Panc1 (cell line): Measurements from ENCODE around the gene TRIM68.

ENCODE experiments used
- POLR2AphosphoS5 ChIP-seq: IDR thresholded peaks from 2 replicates; pipeline ENCODE4 v1.6.1; 2012; ENCODE audit warnings: mild to moderate bottlenecking, low read depth, low read length, moderate library complexity
- SIN3A ChIP-seq: IDR thresholded peaks from 2 replicates; pipeline ENCODE4 v1.6.1; 2012; ENCODE audit warnings: low read depth, mild to moderate bottlenecking, low read length, moderate library complexity, borderline replicate concordance; ENCODE audit not compliant: insufficient read depth
- TCF7L2 ChIP-seq: IDR thresholded peaks from 2 replicates; pipeline ENCODE4 v1.6.1; 2011; ENCODE audit warnings: mild to moderate bottlenecking, low read depth, low read length, inconsistent platforms
- TF ChIP-seq, protein P1 (sequence below): fragments of 450-650 bp; IDR thresholded peaks from 2 replicates; pipeline ENCODE4 v1.5.1; 2017; ENCODE audit warnings: mild to moderate bottlenecking

GRCh38 chr11:4641501-4641900, 33.5 kb upstream of the TRIM68 start:
- TF ChIP-seq, protein P1, sequence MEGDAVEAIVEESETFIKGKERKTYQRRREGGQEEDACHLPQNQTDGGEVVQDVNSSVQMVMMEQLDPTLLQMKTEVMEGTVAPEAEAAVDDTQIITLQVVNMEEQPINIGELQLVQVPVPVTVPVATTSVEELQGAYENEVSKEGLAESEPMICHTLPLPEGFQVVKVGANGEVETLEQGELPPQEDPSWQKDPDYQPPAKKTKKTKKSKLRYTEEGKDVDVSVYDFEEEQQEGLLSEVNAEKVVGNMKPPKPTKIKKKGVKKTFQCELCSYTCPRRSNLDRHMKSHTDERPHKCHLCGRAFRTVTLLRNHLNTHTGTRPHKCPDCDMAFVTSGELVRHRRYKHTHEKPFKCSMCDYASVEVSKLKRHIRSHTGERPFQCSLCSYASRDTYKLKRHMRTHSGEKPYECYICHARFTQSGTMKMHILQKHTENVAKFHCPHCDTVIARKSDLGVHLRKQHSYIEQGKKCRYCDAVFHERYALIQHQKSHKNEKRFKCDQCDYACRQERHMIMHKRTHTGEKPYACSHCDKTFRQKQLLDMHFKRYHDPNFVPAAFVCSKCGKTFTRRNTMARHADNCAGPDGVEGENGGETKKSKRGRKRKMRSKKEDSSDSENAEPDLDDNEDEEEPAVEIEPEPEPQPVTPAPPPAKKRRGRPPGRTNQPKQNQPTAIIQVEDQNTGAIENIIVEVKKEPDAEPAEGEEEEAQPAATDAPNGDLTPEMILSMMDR, result no peak
- TF ChIP-seq POLR2AphosphoS5 (no peak), TCF7L2 (no peak), SIN3A (no peak)
